Immature natural killer cell (primary cell): ENCODE results near the gene TRAPPC3L. TPM values are rescaled to one million over a fixed set of nuclear protein-coding genes. Genes with fewer than 3 reads are reported as not detected.
A peak's percentile ranks its signal among the peaks of the same experiment; 100 is the strongest.

Experiments used
- DNase-seq, 3 donors: peaks; one replicate each; pipeline ENCODE4 v3.0.0; 2022; ENCODE audit warnings: mixed read lengths in 1 of 3
- H3K27ac Mint-ChIP-seq, 6 donors: one replicate each; pipeline ENCODE4 v1.8.0; 2020; ENCODE audit warnings: mixed read lengths in 6 of 6, mild to moderate bottlenecking in 5 of 6, inconsistent platforms in 4 of 6, moderate library complexity in 3 of 6
- H3K27me3 Mint-ChIP-seq, 3 donors: one replicate each; pipeline ENCODE4 v1.8.0; 2020 to 2021; ENCODE audit warnings: low read depth in 3 of 3, mild to moderate bottlenecking in 3 of 3, mixed read lengths in 3 of 3, moderate library complexity in 3 of 3, inconsistent platforms in 1 of 3
- H3K36me3 Mint-ChIP-seq, 3 donors: one replicate each; pipeline ENCODE4 v1.8.0; 2020; ENCODE audit warnings: mixed read lengths in 3 of 3, inconsistent platforms in 2 of 3, mild to moderate bottlenecking in 2 of 3
- H3K4me1 Mint-ChIP-seq, 2 donors: one replicate each; pipeline ENCODE4 v1.8.0; 2020; ENCODE audit warnings: inconsistent platforms in 2 of 2, mild to moderate bottlenecking in 2 of 2, mixed read lengths in 2 of 2, moderate library complexity in 1 of 2
- H3K4me3 Mint-ChIP-seq, 5 donors: one replicate each; pipeline ENCODE4 v1.8.0; 2020; ENCODE audit warnings: mild to moderate bottlenecking in 5 of 5, mixed read lengths in 5 of 5, inconsistent platforms in 3 of 5, moderate library complexity in 3 of 5
- H3K9me3 Mint-ChIP-seq, 6 donors: one replicate each; pipeline ENCODE4 v1.8.0; 2020; ENCODE audit warnings: mild to moderate bottlenecking in 6 of 6, mixed read lengths in 6 of 6, inconsistent platforms in 4 of 6, moderate library complexity in 3 of 6
- polyA plus RNA-seq, 3 donors: library from polyadenylated mRNA; unstranded; fragments of 300-500 nt; fragmentation: Illumina TruSeq; gene quantifications; one replicate each; pipeline ENCODE4 v1.2.3, GENCODE V29; 2021

Gene TRAPPC3L
- polyA plus RNA-seq, 3 donors from 2014 or later, result 0.18 to 0.20 TPM; not detected in 1

DNA sequence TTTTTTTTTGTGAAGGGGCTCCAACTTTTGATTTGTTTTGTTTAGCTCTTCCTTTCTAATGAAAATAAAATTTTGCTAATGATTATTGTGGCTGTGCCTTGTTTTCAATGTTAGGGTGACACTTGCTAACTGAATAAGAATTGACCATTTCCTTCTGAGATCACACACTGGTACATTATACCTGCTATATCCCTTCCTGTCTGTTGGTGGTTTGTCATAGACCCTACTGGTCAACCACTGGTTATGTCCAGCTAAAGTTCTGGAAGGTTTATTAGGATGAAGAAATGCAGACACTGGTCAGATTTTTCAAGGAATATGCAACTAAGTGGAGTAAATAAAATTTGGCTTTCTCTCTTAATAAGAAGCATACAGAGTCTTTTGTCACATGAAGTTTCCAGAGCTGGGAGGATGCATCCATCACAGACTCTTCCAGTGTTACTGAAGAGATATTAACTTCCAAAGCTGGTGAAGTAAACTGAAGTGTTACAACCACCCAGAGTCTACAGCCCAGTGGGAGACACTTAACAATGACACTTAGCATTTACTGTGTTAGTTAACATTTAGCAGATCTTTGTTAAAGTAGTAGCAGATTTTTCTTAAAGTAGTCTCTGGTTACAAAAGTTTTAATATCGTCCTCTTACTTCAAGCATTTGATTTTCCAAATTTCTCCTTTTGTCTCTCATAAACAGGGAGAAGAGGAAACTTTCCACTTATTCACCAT lies 53.7 kb downstream of the TRAPPC3L start:
- Mint-ChIP-seq H3K27me3 (peaks cover 3 to 10% (median 6%) of the 10 kb centered on the region in 3 donors), H3K36me3 (peaks cover 0 to 13% (median 7%) of the 10 kb centered on the region in 3 donors), H3K4me3 (no peak overlapping the region), H3K9me3 (peaks cover 0 to 5% (median 0%) of the 10 kb centered on the region in 6 donors), H3K4me1 (no peaks in the 10 kb centered on the region), H3K27ac (no peak overlapping the region)
- DNase-seq, result no peak

DNA sequence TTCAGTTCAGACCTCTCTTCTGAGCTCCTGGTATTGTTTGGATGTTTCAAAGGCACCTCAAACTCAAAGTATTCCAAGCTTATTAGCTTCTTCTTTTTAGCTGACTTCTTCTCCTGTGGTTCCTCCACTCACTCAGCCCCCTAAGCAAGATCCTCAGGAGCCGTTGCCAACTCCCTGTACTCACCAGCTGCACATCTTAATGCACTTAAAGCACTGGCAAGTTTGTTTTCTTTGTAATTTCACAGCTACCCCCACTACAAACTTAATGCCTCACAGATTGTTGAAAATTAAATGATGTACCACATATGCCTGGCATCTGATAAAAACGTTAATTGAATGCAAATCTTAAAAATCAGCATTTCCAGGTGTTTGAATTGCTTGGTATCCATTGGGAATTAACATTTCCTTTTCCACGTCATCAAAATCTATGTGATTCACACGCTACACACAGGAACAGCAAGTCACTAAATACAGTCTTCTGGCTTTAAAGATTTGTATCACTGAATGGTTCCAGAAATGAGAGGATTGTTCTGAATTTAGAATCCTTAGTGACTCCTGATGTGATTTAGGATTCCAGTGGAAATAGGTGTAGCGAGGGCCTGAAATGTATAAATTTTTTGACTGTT lies 59.8 kb downstream of the TRAPPC3L start:
- peaks cover 0 to 5% (median 0%) of the 10 kb centered on the region in 6 donors for H3K9me3 Mint-ChIP-seq
- H3K4me1 Mint-ChIP-seq, result no peaks in the 10 kb centered on the region
- peaks cover 0 to 6% (median 3%) of the 10 kb centered on the region in 3 donors for H3K36me3 Mint-ChIP-seq
- no peak overlapping the region for H3K4me3 Mint-ChIP-seq
- no peak for DNase-seq
- peaks cover 2 to 6% (median 5%) of the 10 kb centered on the region in 3 donors for H3K27me3 Mint-ChIP-seq
- H3K27ac Mint-ChIP-seq, result no peak overlapping the region

DNA sequence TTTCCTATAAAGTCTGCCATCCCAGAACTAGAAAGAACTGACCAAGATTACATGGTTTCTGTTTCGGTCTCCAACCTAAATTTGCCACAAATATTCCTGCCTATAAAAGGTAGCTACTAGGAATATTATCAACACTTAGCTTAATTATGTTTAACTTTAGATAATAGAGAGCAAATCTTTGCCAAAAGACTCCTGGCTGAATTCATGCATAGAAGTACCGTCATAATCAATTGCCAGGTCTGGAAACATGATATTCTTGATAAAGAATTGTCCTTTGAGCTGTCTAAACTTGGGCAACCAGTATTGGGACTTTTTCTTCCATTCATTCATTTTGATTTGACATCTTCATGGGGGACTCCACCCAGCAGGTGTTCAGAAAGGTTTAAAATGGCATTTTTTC lies 61.9 kb downstream of the TRAPPC3L start:
- Mint-ChIP-seq H3K4me1 (no peaks in the 10 kb centered on the region), H3K9me3 (peaks cover 0 to under 1% (median 0%) of the 10 kb centered on the region in 6 donors), H3K27ac (no peak overlapping the region), H3K36me3 (no peaks in the 10 kb centered on the region), H3K4me3 (no peak overlapping the region), H3K27me3 (peaks cover 0 to 4% (median 3%) of the 10 kb centered on the region in 3 donors)
- no peak for DNase-seq

DNA sequence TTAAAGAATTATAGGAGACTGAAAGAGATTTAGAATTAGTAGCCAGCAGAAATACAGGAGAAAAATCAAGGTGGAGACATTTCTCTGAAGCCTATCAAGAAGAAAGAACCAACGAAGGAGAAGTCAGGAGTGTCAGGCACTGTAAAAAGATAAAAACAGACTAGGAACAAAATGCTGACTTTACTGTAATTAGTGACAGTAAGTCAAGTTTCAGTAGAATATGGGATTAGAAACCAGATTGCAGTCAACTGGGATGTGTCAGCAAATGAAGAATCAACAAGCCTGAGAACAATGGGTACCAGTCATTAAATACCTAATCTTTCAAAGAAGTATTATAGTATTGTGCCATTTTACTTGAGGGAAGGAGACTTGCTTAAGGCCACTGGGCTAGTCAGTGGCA lies 62.7 kb downstream of the TRAPPC3L start:
- Mint-ChIP-seq H3K4me1 (no peaks in the 10 kb centered on the region), H3K4me3 (no peak overlapping the region), H3K9me3 (no peaks in the 10 kb centered on the region), H3K27me3 (peaks cover 0 to 4% (median 3%) of the 10 kb centered on the region in 3 donors), H3K36me3 (no peaks in the 10 kb centered on the region), H3K27ac (no peak overlapping the region)
- DNase-seq, result no peak

DNA sequence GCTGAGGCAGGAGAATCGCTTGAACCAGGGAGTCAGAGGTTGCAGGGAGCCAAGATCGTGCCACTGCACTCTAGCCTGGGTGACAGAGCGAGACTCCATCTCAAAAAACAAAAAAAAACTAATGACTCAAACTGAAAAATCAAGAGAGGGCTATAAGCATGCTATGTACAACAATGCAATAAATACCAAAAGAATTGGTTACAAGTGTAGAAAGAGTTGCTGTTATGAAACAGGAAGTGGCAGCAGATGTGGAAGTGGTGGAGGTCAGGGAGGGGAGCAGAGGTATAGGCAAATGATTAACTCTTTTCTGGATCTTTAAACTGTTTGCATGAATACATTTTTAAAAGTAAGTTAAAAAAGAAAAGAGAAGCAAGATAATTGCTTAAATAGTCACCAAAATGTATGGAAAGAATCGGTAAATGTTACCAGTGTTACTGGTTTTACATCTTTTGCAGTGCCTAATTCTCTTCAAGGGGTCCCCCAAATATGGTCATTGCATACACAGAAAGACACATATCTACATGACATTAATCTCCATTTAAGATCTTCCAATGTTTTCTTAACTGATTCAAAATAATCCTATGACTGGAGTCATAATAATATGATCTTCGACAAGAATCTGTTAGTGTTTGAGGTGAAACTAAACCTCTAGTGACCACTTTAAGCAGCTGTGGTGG lies 69.3 kb downstream of the TRAPPC3L start:
- peak; percentile 48 to 57 (median 55) for DNase-seq
- Mint-ChIP-seq H3K27me3 (peaks cover 0 to 2% (median 0%) of the 10 kb centered on the region in 3 donors), H3K9me3 (no peaks in the 10 kb centered on the region), H3K4me3 (peak overlapping the region; percentile 81 to 90 (median 84)), H3K27ac (peak overlapping the region; percentile 70 to 96 (median 90)), H3K36me3 (peaks cover 0 to 4% (median 0%) of the 10 kb centered on the region in 3 donors), H3K4me1 (peaks cover 30 to 31% of the 10 kb centered on the region in 2 donors)

DNA sequence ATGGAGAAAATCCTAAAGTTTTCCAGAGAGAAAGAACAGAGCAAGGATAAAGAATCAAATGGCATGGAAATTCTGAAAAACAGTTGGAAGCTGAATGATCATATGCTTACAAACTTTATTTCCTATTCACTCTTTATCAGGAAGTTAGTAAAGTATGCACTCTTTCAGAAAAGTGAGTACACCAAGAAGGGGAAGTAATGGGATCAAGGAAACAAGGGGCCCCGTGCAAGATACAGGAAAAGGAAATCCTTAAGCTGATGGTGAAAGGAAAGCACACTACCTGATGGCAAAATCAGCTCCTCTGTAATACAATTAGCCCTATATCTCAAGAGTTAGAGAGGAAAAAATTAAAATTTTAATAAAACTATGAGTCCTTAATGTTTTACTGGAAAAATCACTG lies 70.3 kb downstream of the TRAPPC3L start:
- peaks cover 0 to 4% (median 0%) of the 10 kb centered on the region in 3 donors for H3K36me3 Mint-ChIP-seq
- H3K27ac Mint-ChIP-seq, result peak overlapping the region; percentile 70 to 96 (median 90)
- no peak for DNase-seq
- peak overlapping the region; percentile 81 to 90 (median 84) for H3K4me3 Mint-ChIP-seq
- H3K4me1 Mint-ChIP-seq, result peaks cover 30 to 31% of the 10 kb centered on the region in 2 donors
- H3K9me3 Mint-ChIP-seq, result no peaks in the 10 kb centered on the region
- no peaks in the 10 kb centered on the region for H3K27me3 Mint-ChIP-seq

DNA sequence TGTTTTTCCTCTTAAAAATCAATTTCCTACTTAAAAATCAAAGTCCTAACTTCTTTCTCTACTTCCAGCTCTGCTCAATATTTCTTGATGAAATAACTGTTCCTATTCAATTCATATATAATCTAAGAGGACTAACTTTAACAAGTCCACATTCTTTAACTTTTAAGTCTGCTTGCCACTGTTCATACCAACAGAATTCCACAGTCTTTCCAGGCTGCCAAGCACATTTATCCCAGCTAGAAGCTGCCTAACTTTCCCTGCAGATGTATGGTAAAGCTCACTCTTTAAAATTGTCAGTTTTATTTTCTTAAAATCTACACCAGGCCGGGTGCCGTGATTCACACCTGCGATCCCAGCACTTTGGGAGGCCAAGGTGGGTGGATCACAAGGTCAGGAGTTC lies 72.8 kb downstream of the TRAPPC3L start:
- peaks cover 0 to 4% (median 0%) of the 10 kb centered on the region in 3 donors for H3K36me3 Mint-ChIP-seq
- DNase-seq, result no peak
- H3K4me3 Mint-ChIP-seq, result no peak overlapping the region
- peaks cover 0 to 3% (median 0%) of the 10 kb centered on the region in 3 donors for H3K27me3 Mint-ChIP-seq
- H3K27ac Mint-ChIP-seq, result no peak overlapping the region
- H3K9me3 Mint-ChIP-seq, result no peaks in the 10 kb centered on the region
- peaks cover 30 to 31% of the 10 kb centered on the region in 2 donors for H3K4me1 Mint-ChIP-seq

DNA sequence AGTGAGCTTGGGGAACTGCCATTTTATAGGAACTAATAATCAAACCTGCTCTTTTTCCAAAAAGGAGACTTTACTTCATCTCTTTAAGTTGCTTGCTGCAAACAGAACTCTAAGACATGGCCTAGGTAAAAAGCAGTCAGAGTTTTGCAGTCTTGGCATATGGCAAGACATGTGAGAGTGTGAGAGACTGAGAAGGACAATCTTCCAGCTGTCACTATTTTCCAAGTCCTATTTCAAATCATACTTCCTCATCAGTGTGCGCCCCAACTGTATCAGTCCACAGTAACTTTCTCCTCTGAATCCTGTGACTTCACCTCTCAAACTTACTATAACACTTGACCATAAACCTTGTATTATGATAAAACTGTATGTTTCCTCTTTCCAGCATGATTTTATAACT lies 74.0 kb downstream of the TRAPPC3L start:
- H3K4me3 Mint-ChIP-seq, result no peak overlapping the region
- no peaks in the 10 kb centered on the region for H3K9me3 Mint-ChIP-seq
- peaks cover 0 to 3% (median 0%) of the 10 kb centered on the region in 3 donors for H3K27me3 Mint-ChIP-seq
- peaks cover 0 to 4% (median 0%) of the 10 kb centered on the region in 3 donors for H3K36me3 Mint-ChIP-seq
- no peak overlapping the region for H3K27ac Mint-ChIP-seq
- H3K4me1 Mint-ChIP-seq, result peaks cover 24 to 25% of the 10 kb centered on the region in 2 donors
- no peak for DNase-seq

DNA sequence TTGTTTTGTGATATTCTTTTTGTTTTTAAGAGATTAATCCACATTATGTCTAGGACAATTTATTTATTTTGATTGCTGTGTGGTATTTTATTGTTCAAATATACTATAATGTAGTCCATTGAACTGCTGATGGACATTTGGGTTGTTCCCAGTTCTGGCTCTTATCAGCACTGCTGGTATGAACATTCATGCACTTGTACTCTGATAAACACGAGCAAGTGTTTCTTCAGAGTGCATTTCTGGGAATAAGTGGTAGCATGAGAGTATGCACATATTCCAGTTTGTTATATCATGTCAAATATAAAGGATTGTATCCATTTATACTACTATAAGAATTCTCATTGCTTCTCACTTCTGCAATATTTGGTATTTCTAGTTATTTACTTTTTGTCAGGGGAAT lies 77.2 kb downstream of the TRAPPC3L start:
- DNase-seq, result no peak
- no peak overlapping the region for H3K27ac Mint-ChIP-seq
- peaks cover 0 to 3% (median 0%) of the 10 kb centered on the region in 3 donors for H3K27me3 Mint-ChIP-seq
- no peaks in the 10 kb centered on the region for H3K9me3 Mint-ChIP-seq
- no peak overlapping the region for H3K4me3 Mint-ChIP-seq
- peaks cover 0 to 4% (median 0%) of the 10 kb centered on the region in 3 donors for H3K36me3 Mint-ChIP-seq
- H3K4me1 Mint-ChIP-seq, result peaks cover 1% of the 10 kb centered on the region in 2 donors

DNA sequence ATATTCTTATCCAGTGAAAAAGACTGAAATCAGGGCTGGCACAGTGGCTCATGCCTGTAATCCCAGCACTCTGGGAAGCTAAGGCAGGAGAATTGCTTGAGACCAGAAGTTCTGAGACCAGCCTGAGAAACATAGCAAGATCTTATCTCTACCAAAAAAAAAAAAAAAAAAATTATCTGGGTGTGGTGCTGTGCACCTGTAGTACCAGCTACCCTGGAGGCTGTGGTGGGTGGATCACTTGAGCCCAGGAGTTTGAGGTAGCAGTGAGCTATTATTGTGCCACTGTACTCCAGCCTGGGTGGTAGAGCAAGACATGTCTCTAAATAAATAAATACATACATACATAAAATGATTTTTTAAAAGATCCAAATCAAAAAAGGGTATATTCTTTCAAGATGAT lies 78.0 kb downstream of the TRAPPC3L start:
- no peak overlapping the region for H3K4me3 Mint-ChIP-seq
- no peak for DNase-seq
- no peaks in the 10 kb centered on the region for H3K9me3 Mint-ChIP-seq
- peaks cover 9% of the 10 kb centered on the region in 2 donors for H3K4me1 Mint-ChIP-seq
- H3K27ac Mint-ChIP-seq, result no peak overlapping the region
- H3K27me3 Mint-ChIP-seq, result peaks cover 0 to 3% (median 0%) of the 10 kb centered on the region in 3 donors
- H3K36me3 Mint-ChIP-seq, result peaks cover 0 to 1% (median 0%) of the 10 kb centered on the region in 3 donors

DNA sequence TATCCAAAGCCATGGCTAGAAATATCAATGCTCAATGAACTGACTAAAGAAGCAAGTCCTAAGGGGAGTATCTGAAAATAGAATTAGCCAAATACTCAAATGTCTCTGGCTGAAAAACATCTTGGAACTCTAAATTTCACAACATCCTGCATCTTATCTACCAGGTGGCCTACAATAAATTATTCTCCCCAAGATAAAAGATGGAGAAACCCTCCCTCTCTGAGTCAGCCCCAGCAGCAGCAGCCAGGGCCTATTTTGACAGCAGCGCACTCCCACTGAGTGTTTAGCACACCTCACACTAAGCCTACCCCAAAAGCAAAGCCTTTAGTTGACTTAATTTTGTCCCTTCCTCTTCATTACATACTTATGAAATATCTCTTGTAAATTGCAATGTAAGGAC lies 78.4 kb downstream of the TRAPPC3L start:
- no peak for DNase-seq
- Mint-ChIP-seq H3K27me3 (peaks cover 0 to 3% (median 0%) of the 10 kb centered on the region in 3 donors), H3K4me3 (no peak overlapping the region), H3K9me3 (no peaks in the 10 kb centered on the region), H3K36me3 (no peaks in the 10 kb centered on the region), H3K27ac (no peak overlapping the region), H3K4me1 (peaks cover 12% of the 10 kb centered on the region in 2 donors)

DNA sequence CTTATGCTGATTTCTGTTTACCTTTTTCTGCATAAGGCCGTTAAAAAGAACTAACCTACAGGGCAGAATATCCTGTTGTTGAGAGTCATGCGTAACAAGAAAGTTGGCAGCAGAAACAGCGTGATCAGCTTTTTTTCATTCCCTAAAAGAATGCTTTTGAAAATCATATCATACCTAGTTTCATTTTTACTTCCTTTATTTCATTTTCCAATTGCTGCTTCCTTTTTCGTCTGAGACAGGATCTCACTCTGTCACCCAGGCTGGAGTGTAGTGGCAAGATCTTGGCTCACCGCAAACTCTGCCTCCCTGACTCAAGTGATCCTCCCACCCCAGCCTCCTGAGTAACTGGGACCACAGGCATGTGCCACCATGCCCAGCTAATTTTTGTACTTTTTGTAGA lies 80.2 kb downstream of the TRAPPC3L start:
- Mint-ChIP-seq H3K36me3 (no peaks in the 10 kb centered on the region), H3K27me3 (peaks cover 2 to 11% (median 4%) of the 10 kb centered on the region in 3 donors), H3K9me3 (no peaks in the 10 kb centered on the region), H3K27ac (peak overlapping the region in 1 of 6 donors; percentile 31), H3K4me1 (peaks cover 24% of the 10 kb centered on the region in 2 donors), H3K4me3 (peak overlapping the region in 1 of 5 donors; percentile 13)
- DNase-seq, result no peak

DNA sequence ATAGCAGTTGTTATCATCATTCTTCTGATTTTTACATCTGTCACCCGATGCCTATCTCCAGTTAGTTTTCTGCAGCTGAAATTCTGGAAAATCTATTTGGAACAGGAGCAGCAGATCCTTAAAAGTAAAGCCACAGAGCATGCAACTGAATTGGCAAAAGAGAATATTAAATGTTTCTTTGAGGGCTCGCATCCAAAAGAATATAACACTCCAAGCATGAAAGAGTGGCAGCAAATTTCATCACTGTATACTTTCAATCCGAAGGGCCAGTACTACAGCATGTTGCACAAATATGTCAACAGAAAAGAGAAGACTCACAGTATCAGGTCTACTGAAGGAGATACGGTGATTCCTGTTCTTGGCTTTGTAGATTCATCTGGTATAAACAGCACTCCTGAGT lies 82.2 kb downstream of the TRAPPC3L start:
- no peak for DNase-seq
- Mint-ChIP-seq H3K4me3 (peak overlapping the region; percentile 15 to 88 (median 77)), H3K27me3 (peaks cover 2 to 11% (median 4%) of the 10 kb centered on the region in 3 donors), H3K4me1 (peaks cover 24% of the 10 kb centered on the region in 2 donors), H3K27ac (peak overlapping the region in 1 of 6 donors; percentile 26), H3K9me3 (no peaks in the 10 kb centered on the region), H3K36me3 (no peaks in the 10 kb centered on the region)
